ENCODE results near the gene LITAF.

DNA sequence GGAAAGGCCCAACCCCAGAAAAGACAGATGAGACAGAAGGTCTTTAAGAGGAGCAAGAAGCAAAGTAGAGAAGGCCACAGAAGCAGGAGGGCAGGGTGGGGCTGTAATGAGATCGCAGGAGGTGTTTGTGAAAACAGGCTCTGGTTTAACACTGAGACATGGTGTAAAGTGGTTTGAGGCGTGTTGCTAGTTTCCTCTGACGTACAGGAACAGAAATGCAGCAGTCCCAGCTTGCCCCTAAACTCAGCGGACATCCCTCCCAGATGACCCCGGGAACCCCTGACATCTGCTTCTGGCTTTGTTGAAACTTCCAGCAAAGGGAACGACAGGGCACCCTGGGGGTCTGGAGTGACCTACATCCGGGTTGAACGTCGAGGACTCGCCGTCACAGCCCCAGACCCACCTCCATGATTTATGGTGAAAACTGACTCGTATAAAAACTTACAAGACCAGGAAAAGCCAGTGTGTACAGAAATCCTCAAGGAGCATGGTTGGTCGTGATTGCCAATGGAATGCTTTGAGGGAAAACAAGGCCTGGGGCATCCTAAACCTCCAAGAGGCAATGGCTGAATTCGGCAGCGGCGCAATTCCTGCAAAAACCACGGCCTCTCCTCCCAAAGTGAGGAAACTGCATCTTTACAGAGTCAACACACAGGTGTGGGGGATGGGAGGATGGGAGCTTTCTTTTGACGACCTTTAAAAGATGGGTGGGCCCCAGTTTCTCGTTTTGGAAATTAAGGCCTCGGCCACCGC is 25.8 kb downstream of the LITAF start:
- TF ChIP-seq YY2 (tag by site-specific recombination; IDR thresholded peaks at IDR 0.05) = no peak
- TF ChIP-seq, protein P1, sequence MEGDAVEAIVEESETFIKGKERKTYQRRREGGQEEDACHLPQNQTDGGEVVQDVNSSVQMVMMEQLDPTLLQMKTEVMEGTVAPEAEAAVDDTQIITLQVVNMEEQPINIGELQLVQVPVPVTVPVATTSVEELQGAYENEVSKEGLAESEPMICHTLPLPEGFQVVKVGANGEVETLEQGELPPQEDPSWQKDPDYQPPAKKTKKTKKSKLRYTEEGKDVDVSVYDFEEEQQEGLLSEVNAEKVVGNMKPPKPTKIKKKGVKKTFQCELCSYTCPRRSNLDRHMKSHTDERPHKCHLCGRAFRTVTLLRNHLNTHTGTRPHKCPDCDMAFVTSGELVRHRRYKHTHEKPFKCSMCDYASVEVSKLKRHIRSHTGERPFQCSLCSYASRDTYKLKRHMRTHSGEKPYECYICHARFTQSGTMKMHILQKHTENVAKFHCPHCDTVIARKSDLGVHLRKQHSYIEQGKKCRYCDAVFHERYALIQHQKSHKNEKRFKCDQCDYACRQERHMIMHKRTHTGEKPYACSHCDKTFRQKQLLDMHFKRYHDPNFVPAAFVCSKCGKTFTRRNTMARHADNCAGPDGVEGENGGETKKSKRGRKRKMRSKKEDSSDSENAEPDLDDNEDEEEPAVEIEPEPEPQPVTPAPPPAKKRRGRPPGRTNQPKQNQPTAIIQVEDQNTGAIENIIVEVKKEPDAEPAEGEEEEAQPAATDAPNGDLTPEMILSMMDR (tag by site-specific recombination; IDR thresholded peaks at IDR 0.05) = no peak
- TF ChIP-seq, protein P2, sequence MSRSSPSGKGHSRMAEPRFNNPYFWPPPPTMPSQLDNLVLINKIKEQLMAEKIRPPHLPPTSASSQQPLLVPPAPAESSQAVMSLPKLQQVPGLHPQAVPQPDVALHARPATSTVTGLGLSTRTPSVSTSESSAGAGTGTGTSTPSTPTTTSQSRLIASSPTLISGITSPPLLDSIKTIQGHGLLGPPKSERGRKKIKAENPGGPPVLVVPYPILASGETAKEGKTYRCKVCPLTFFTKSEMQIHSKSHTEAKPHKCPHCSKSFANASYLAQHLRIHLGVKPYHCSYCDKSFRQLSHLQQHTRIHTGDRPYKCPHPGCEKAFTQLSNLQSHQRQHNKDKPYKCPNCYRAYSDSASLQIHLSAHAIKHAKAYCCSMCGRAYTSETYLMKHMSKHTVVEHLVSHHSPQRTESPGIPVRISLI (tag by site-specific recombination; IDR thresholded peaks at IDR 0.05) = no peak
